Stimulated activated CD4-positive, alpha-beta T cell treated with anti-CD3 and anti-CD28 coated beads, Interleukin-1b, Interleukin-23, amount 100 ng/mL, for 1 hour (primary cell): ENCODE data around the gene EPN3.

Experiments
- DNase-seq, 2 donors: peaks; one replicate each; pipeline ENCODE4 v3.0.0-alpha.2; 2020; ENCODE audit warnings: low read depth in 2 of 2

EPN3 gene

DNA sequence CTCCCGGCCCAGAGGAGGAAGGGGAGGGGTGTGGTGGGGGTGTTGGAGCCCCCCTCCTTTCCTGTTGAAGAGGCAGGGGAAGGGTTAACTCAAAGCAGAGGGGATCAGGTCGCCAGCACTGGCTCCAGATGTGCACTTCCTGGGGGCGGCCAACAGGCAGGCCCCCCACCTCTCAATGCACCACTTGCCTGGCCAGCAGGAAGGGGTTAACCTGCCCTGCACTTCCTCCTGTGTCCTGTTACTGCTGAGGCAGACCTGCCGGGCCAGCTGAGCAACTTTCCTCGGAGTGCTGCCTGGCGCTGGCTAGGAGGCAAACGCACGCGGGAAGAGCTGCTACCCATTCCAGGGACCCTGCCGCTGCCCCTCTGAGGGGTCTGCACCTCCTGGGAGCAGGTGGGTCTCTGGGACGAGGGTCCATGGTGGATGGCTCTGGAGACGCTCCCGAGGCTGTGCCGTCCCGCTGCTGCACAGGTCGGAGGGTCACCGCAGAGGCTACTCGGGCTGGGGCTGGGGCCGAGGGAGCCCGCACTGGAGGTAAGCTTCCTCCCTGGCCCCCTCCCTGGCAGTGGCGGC, at the start of gene EPN3:
Gene EPN3, plus strand, starts transcription at position 284 of the 573 bp plus-strand sequence. CDS start 3,822 bp downstream, outside the sequence.
- no peak for DNase-seq

DNA sequence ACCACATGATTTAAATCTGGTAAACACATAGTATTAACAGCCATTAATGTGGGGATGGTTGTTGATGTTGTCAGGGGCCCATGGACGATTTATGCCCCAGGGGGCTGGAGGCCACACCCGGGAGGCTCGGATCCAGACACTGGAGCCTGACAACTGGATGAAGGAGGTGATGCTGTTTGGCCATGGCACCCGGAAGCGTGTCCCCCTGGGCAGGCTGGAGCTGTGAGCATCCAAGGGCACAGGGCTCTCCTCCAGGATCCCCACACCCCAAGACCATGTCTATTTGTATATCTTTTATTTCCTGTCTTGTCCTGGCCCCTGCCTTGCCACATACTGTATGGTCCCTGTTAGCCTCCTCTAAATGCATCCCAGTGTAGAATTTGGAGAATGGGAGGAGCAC, 49.3 kb upstream of the EPN3 start:
- DNase-seq, result no peak

DNA sequence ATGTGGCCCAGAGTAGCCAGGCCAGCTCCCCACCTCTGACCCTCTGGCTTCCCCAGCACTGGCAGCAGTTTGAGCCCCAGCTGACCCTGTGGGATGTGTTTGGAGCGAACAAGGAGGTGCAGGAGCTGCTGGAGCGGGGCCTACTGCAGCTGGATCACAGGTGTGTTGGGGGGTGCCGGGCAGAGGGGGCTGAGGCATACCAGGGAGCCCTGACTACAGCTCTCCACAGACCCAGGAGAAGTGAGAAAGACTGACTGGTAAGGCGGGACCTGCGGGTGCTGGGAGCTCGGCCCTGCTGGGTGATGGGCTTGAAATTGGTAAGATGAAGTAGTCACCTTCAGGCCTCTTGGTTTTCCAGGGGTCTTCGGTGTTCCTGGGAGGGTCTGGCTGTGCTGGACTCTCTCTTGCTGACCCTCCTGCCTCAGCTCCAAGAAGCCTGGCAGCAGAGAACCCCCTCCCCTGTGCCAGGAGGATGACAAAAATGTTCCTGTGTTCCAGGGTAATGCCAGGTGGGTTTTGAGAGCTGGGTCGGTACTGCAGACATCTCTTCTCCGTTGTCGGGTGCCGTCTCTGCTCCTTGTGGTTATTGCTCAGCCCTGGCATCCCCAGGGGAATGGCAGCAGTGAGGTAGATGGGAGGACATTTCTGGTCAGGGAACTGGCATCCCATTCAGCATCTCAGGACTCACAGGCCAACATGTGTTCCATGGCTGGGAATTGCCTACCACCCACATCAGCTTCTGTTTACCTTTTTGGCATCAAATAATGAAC, 48.0 kb upstream of the EPN3 start:
- DNase-seq, result no peak

DNA sequence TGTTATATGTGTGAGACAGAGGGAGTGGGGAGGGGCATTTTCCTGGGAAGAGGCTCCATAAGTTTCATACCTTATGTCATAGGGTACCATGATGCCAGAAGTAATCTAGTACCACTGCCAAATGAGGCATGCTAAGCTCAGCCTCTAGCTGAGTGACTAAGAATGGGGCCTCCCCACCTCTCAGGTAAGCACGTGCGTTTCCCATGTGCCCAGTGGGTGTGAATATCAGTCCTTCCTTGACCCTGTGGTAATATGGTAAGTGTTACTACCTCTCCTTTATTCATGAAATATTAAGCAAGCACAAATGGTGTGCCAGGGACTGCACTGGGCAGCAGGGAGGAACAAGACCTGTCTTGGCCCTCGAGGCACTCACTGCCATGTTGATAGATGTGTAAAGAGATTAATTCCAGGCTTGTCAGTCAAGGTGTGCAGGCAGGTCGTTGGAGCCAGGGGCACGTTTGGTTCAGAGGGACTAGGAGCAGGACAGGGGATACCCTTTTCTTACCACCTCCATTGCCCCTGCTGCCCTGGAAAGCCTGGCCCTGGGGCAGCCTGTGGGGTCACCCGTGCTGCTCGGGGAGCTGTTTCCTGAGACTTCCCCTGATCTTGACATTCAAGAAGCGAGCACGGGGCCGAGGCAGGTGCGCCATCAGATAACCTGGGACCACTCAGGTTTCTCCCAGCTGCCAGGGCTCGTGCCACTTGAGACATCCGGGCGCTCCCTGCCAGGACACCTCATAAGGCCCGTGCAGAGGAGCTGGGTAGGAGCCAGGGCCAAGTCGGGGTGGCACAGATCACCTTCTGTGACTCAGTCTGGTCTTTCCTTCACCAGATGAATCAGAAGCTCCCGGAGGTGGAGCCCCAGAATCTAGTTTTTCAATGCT, 45.1 kb upstream of the EPN3 start:
- DNase-seq, result no peak

DNA sequence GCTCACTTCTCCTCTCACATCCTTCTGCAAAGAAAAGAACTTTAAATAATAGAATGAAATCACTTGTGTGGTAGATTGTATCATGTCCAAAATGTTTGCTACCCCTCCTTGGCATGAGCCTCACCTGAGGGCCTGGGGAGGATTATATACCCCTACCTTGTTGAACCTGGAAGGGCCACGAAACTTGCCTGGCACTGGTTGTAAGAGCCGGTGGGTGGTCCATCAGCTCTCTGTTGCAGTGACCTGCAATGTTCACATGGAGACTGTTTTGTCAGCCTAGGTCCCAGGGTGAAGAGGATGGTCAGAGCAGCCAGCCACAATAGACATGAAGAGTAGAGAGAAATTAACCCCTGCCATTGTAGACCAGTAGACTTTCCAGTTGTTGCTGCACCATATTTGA, 43.7 kb upstream of the EPN3 start:
- DNase-seq, result no peak

DNA sequence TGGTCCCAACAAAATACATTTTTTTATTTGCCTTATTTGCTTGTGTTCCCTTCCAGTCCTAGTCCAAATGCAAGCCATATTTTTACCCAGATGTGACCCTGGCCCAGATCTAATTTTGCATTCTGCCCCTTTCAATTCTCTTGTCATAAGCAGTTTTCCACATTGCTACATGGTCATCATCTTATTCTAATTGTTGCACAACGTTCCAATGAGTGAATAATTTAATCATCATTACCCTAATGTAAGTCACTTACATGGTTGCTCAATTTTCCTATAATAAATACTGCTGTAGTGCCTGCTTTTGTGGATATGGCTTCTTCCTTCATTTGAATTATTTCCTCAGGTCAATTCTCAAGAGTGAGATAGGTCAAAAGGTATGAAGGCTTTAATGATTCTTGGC, 41.0 kb upstream of the EPN3 start:
- no peak for DNase-seq

DNA sequence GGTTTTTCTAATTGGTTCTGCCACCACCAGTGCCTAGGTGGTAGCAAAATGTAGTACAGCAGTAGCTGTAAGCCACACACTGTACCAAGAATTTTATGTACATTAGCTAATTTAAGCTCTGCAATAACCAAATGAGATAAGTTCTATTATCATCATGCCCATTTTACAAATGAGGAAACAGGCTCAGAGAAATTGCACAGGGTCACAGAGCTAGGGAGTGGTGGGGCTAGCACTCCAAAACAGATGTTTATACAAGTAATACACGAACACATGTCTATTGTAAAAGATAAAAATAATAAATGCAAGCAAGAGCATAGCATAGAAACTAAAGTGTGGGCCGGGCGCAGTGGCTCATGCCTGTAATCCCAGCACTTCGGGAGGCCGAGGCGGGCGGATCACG, 40.3 kb upstream of the EPN3 start:
- DNase-seq, result no peak

DNA sequence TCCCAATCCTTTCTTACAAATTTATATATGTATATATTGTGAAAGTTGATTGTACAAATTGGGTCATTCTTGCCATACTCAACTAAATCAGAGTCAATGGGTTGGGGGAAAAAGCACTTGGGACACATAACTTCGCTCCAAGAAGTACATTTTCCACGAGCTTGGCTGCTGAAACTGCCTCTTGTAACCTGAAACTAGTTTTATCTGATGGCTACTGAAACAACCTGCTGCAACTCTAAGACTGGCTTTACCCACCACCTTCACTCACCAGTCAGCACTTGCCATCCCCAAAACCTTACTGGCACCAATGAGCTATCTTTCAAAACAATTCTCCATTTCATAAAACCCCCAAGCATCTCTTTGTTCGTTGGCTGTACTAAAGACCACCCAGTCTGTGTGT, 38.8 kb upstream of the EPN3 start:
- DNase-seq, result no peak

DNA sequence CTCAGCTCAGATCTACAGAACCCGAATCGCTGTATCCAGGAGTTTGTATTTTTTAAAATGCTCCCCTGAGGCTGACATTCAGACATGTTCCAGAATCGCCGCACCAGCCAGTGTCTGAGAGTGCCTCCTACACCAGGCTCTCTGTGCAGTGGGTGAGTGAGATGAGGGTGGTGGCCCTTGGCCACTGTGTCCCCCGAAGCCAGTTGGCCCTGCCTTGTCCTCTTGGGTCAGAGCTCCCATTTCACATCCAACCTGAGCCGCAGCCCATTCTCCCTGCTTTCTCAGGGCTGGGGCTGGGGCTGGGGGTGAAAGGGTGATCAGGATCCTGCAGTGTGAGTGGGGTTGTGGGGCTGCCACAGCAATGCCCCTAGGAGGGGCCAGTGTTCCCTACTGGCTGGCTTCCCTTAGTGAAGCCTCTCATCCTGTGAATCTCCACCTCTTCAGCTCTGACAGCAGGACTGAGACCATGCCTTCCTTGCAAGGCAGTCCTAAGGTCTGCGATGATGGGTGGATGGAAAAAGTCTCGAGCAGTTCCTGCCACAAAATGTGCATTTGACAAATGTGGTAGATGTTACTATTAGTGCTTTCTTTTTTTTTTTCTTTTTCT, 37.2 kb upstream of the EPN3 start:
- no peak for DNase-seq

DNA sequence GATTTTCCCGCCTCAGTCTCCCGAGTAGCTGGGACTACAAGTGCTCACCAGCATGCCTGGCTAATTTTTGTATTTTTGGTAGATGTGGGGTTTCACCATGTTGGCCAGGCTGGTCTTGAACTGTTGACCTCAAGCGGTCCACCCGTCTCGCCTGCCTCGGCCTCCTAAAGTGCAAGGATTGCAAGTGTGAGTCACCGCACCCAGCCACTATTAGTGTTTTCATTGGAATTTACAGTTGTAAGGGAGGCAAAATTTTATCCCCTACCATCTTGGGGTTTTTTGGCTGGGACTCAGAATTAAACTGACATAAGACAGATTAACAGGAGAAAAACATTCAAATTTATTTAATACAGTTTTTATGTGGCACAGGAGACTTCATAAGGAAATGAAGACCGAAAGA, 36.6 kb upstream of the EPN3 start:
- no peak for DNase-seq

DNA sequence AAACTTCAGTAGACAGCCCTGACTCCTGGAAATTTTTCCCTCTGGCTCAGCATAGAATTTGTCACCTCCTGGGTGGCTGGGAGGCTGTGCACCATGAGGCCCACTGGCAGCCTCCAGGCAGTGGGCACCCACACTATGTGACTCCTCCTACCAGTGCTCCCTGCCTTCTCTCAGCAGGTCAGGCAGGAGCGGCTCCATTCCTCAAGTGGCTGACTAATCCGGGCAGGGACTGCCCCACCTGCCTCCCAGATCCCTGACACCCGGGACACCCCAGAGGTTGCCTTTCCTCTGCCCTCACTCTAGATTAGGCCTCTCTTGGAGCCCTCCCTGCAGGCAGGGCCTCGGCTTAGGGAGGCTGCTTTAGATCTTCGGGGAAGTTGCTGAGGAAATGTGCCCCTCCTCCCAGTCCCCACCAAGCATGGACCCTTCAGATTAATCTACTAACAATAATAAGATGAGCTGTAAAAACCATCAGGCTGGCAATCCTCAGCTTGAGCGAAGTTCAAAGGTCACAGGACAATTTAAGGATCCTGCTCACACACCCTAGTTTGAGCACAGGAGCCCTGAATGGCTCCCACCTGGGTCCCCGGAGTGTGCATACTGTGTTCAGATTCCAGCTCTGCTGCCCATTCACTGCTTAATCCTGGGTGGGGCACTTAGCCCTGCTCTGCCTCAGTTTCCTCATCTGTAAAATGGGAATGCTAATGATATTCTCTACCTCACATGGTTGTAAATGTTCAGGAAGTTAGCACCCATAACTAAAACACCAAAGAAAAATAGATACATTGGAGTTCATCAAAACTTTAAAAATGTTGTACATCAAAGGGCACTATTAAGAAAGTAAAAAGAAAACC, 34.3 kb upstream of the EPN3 start:
- no peak for DNase-seq

DNA sequence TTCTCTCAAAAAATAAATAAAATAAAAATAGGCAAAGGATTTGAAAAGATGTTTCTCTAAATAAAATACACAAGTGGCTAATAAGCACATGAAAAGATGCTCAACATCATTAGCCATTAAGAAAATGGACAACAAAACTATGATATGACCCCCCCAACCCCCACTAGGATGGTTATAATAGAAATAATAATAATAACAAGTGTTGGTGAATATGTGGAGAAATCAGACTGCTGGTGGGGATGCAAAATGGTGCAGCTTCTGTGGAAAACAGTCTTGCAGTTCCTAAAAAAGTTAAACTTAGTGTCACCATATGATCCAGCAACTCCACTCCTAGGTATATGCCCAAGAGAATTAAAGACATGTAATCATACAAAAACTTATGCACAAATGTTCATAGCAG, 33.3 kb upstream of the EPN3 start:
- no peak for DNase-seq

DNA sequence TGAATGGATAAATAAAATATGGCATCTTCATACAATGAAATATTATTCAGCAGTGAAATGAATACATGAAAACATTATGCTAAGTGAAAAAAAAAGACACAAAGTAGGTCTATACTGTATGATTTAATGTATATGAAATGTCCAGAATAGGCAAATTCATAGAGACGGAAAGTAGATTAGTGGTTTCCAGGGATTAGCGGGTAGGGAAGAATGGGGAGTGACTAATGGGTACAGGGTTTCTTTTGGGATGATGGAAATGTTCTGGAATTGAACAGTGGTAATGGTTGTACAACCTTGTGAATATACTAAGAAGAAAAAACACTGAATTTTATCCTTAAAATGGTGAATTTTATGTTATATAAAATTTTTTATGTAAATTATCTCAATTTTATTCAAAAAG, 32.8 kb upstream of the EPN3 start:
- DNase-seq, result no peak

DNA sequence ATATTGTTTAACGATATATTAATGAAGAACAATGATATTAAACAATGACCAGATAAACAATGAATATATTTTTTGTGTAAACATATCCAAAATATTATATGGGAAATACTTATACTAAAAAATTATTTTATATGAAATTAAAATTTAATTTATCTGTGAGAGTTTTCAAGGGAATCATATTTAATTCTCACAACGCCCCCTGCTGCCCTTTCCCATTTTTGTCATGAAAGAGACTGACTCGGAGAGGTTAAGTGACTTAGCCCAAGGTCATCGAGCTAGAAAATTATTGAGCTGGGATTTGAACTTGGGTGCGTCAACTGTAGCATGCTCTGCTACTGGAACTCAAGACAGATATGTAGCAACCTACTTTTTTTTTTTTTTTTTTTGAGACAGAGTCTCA, 31.5 kb upstream of the EPN3 start:
- no peak for DNase-seq

DNA sequence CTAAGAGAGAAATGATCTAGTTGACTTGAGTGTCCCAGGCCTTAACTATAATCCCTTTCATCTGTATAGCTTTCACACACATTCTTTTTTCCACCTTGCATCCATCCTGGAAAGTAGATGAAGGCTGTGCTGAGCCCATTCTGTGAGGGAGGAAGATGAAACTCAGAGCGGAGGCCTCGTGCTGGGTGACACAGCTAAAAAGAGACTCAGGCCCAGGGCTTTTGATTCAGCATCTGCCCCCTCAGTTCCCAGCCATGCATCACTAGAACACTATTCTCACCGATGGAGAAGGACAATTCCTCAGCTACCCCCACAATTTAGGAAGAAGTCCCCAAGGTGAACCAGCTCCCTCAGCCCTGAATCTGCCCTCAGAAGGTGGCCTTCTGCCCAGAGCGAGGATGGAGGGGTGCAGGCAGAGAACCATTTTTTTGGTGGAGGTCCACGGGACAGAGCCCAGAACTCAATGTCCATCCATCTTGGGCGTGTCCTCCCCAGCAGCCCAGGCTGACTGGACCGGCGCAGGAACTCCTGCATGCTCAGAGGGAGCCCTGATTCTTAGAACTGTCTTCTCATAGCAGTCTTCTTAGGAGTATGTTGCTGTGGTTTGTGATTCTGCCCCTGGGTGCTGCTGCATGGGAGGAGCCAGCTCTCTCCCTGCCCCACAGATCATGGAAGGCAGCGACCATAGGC, 30.1 kb upstream of the EPN3 start:
- DNase-seq, result no peak

DNA sequence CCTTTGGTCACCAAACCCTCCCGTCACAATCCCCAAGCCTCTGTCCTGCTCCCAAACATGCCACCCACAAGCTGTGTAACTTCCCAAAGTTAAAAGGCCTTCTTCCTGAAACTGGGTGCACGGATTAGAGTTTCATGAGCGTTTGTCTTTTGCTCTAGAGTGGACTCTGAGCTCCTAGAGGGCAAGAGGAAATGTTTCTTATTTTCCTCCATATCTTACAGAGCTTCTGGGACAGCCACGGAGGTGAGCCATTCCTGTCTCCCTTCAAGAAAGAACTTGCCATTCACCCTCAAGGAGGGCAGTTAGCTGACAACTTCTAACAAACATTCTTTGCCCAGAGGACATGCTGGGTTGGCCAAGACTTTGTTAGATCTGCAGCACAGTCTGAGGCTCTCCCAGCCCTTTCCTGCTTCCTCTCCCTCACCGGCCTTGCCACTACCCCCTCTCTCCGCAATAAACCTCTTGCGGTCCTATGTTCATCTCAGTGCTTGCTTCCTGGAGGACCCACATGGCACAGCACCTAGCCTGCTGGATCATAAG, 26.9 kb upstream of the EPN3 start:
- DNase-seq, result no peak

DNA sequence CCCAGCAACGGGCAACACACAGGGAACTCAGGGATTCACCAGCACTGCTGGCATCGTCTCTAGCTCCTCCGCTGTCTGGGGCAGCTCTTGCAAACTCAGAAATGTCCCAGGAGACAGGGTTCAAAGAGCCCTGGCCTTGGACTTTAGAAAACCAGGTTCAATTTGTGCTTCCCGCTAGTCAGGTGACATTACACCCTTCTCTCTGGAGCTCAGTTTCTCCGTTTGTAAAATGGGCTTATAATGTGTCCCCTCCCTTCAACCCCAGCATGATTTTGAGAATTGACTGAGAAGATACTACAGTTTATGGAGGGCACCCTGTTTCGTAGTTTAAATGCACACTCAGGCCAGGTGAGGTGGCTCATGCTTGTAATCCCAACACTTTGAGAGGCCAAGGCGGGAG, 26.2 kb upstream of the EPN3 start:
- no peak for DNase-seq

DNA sequence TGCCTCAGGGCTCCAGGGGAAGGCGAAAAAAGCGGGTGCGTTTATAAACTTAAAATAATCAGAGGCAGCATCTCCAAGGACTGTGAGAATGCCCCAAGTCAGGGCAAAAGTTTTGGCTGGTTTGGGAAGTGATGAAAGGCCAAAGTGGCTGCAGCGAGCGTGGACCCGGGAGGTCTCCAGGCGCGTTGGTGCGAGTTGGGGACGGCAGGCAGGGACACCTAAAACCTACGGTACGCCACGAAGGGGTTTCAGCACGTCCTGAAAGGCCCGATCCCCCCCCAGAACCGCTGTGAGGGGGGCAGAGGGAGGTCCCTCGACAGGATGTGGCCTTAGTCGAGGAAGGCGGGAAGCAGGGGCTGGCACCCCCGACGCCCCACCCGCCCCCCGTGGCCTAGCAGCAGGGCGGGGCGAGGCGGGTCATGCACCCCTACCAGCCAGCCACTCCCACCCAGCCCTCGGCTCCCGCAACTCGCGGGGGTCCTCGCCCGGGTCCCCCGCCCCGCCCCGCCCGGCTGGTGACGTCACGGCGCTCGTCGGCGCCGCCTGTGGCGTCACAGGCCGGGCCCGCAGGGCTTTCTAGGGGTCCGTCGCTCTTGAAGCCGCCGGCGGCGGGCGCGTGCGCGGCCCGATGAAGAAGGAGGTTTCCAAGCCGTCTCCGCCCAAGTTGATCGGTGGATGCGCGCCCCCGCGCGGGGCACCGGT, 24.5 kb upstream of the EPN3 start, which contains the start of gene MYCBPAP:
Gene MYCBPAP, plus strand, starts transcription at position 569 of the 702 bp plus-strand sequence. CDS start 236 bp downstream, outside the sequence.
- DNase-seq, result peak; percentile 37 to 63

DNA sequence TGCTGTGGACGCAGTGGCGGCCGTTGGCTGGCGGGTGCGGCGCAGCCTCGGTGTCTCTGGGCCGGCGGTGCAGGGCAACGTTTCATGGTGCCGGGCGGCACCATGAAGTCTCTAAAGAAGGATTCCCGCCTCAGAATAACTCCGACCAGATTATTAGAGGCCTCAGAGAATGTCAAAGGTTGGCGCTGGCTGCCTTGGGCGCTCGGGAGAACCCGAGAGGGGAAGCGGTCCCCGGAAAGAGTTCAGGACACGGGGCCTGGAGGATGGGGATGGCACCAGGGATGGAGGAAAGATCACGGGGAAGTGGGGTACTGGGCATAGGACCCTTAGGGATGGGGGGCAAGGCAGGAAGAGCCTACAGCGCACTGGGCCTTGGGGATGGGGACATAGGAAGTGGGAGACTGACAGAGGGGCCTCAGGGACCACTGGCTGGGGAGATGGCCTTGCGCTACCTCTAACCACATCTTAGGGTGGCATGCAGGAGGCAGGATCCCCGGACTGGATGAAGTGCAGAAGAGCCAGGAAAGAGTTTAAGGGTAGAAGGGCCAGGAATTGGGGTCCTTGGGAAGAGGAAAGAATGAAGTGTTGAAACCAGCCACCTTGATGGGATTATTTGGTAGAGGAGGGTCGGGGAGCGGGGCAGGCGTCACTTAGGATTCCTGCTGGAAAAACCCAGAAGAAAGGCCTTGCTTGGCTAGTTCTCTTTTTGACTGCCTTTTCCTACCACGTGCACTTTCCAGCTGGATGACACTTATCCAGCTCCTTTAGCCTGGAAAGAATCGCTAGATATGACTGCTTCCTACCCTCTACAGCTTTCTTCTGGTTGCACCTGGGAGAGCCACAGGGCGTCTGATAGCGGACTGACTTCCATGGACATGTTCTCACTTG, 23.7 kb upstream of the EPN3 start:
- DNase-seq, result no peak
